ENCODE data around the gene SH3GL2.

The SH3GL2 gene

DNA sequence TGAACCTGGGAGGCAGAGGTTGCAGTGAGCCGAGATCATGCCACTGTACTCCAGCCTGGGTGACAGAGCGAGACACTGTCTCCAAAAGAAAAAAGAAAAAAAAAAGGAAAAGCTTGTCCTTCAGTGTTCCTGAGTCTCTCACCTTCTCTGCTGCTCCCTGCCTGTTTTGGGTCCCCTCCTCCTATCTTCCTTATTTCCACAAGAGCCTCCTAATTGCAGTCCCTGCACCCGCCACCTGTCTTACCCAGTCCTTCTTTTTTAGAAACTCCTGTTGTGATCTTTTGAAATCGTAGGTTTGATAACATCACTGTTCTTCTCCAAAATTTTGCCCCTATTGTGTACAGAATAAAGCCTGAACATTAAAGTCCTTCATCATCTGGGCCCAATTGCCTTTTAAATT, 234.9 kb downstream of the SH3GL2 start:
- DNase-seq (ENCODE audit: low spot score), result no peak

DNA sequence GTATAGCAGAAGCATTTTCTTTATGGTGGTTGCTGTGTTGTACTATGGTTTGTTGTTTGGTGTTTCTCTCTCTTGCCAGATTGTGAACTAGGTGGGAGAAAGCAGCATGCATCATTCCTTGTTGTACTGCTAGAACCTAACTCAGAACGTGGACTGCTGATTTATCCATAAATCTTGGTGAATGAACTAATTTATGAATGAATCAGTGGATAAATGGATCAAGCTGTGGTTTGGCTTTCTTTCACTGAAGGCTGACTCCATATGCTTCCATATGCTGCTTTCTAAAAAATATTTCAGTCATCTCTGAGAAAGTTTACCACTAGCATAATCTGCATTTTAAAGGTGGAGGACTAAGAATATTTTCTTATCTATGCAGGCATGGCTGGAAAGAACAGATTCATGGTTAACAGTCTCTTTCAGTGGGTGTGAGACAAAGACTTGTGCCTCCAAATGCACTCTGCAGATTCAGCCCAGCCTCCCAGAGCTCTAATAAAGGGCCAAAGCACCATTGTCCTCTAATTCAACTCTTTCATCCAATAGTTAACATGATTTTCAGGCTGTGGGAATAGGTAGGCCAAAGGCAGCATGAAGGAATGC, 237.7 kb downstream of the SH3GL2 start:
- no peak for DNase-seq (ENCODE audit: low spot score)

DNA sequence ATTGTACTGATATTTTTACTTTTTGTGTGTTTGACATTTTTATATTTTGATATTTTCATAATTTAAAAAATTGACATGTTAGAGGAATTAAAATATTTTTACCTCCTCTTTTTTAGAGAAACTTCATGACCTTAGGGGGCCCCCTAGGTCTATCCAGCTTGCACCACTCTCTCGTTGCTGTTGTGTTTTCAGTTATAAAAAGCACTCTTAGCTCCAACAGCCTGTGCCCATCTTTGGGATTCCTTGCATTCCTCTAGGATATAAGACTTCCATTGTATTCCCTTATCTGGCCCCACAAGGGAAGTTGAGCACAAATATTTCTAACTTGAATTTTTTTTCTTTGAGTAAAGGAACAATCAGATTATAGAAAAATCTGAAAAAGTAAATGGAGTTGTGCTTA, 245.3 kb downstream of the SH3GL2 start:
- DNase-seq (ENCODE audit: low spot score), result no peak

DNA sequence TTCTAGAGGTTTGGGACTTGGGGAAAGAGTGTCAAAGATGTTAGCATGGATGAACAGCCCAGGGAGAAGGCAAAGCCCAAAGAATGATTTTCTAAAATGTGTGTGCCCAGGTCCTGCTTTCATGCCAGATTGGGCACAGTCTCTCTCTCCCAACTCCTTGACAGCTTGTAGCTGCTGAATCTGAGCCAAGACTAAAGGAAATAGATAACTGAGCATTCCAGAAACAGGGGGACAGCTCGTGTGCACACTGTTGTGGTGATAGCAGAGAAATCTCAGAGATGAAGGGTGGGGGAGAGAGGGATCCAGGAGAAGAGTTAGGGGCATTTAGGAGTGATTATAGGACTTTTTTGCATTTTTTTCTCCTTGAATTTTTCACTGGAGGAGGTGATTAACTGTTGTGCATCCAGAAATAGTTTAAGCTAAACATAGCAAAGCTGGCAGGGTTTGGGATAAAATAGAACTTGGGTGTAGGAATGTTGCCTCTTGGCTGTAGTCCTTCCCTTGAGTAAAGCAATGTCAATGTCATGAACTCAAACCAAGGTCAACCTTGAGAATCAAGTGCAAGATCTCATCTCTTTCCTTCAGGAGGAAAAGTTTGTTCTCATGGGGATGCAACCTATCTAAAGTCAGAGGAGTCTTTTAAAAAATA, 245.9 kb downstream of the SH3GL2 start:
- DNase-seq (ENCODE audit: low spot score), result no peak

DNA sequence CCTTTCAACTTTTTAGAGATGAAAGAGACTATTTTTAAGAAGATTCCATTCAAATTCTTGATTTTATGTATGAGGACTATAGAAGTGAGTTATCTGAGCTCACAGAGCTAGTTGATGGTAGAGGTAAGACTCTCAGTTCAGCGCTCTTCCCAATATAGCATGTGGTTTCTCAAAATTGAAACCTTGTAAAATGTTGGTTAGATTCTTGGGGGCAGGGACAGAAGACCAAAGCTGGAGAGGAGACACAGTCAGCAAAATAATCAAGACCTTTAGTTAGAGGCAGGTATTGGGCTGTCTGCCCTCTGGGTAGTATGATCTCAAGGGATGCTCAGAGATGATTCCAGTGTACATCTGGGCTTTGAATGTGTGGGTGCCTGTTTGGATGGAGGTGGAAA, 246.4 kb downstream of the SH3GL2 start:
- DNase-seq (ENCODE audit: low spot score), result no peak

DNA sequence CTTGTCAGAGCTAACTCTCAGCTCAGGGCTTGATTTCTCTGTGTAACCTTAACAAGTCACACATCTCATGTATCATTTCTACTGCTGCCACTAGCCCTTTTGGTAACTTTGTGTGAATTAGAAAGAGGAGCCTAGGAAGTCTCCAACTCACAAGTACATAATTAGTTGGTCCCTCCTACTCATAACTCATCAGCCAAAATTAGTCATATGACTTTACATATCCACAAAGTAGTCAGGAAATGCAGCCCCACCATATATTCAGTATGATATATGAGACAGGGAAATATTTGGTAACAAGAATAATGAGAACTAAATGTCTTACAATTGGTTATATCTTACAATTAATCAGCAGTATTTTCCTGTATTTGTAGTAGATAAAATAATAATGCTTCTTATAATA, 250.2 kb downstream of the SH3GL2 start:
- DNase-seq (ENCODE audit: low spot score), result peak; percentile 30

DNA sequence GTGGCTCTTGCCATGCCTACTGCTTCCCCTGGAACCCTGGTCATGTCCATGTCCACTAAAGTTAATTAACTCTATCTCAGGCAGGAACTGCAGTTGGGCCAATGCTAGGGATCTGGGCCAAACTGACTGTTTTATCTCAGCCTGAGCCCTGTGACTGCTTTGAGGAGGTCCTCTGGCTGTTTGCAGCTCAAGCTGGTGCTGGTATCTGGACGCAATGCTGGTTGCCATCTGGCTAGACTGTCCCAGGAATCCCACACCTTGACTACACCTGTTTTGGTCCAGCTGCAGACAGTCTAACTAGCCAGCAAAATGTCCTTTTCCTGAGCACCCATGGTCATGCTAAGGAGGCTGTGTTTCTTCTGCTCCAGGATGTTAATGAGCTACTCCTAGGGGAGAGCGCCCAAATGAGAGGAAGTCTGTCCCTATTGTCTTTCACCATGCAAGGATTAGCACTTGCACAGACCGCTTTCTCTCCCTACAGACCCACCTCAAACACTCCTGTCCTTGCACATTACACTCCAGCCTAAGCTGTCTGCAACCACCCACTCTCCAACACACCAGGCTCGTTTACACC, 251.0 kb downstream of the SH3GL2 start:
- DNase-seq (ENCODE audit: low spot score), result no peak

DNA sequence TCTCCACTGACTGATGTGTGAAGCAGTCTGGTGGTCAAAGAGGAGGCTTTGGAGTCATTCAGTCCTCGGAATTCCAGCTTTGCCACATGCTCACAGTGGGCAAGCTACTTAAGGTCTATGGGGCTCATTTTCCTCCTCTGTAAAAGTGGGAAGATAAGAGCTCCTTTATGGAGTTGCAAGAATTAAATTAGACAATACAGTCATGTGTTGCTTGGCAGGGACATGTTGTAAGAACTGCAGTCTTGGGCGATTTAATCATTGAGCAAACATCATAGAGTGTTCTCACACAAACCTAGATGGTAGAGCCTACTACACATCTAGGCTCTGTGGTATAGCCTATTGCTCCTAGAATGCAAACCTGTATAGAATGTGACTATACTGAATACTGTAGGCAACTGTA, 253.9 kb downstream of the SH3GL2 start:
- no peak for DNase-seq (ENCODE audit: low spot score)

DNA sequence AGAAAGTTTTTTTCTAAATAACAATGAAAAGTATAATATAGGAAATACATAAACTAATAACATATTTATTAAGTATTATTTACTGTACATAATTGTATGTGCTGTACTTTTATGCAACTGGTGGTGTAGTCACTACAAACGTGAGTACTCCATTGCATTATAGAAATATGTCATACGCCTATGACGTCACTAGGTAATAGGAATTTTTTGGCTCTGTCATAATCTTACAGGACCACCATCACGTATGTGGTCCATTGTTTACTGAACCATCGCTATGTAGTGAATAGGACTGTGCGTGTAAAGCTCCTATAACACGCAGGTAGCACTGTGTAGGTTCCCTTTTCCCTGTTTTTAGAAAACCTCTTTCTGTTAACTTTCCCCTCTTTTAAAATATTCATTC, 255.0 kb downstream of the SH3GL2 start:
- no peak for DNase-seq (ENCODE audit: low spot score)

DNA sequence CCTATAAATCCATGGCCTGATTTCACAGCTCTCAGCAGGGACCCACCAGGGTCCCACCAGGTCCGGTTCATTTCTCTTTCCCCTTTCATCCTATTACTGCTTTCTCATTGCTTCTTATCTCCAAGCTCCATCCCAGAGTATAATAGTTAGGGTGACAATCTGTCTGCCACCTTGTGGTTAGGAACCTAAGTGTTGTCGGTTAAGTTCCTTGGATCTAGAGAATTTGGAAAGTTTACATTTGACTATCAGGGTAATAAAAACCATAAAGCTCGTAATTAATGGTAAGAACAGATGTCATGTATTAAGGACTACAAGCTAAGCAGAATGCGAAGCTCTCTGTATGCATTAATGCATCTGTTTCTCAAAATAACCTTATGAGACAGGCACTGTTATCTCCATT, 259.1 kb downstream of the SH3GL2 start:
- DNase-seq (ENCODE audit: low spot score), result peak; percentile 27

DNA sequence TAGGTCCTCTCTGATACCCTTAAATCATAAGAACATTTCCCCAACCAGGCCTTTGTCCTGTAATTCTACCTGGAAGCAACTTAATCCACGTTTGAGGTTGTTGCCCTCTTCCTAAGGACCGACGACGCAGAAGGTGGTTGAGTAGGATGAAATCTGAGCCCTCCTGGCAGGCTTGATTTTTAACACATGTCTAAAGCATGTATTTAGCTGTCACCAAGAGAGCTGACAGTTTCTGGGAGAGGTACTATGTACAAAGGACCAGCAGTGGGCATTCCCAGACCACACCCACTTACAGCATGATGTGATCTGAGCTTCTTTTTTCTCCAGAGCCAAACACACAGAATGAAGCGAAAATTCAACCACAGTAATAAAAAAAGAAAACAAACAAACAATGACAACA, 260.9 kb downstream of the SH3GL2 start:
- DNase-seq (ENCODE audit: low spot score), result no peak

DNA sequence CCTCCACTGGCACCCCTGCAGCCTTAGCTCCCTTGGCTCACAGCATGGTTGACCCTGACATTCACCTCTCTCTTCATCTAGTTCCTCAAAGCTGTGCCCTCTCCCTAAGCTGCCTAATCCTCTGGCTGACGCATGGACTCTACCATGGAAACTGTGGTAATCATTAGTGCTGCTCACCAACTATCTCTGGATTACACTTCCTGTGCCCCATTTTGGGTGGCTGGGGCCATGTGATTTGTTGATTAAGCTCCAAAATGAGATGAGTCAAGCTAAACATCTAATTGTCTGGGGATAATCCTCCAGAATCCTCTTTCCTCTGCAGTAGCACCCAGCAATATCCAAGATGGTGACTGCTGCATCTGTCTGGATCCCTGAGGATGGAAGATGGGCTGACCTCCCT, 264.4 kb downstream of the SH3GL2 start:
- no peak for DNase-seq (ENCODE audit: low spot score)

Measured in RKO (cell line).